Lung (tissue), 12 donors: ENCODE data around the gene NKAIN4. TPM values are rescaled to one million over a fixed set of nuclear protein-coding genes. Genes with fewer than 3 reads are reported as not detected.

Source experiments
- ATAC-seq: fragments of 200-7000 bp; cut with Tn5 transposase; one replicate; pipeline ENCODE4 v1.9.1; 2020; ENCODE audit warnings: moderate number of reproducible peaks; ENCODE audit not compliant: insufficient read depth, low FRiP score
- DNase-seq, 3 donors: peaks; one replicate each; pipeline ENCODE4 v3.0.0-alpha.2; 2013 to 2017
- H3K27ac ChIP-seq, 2 donors: one replicate each; pipeline ENCODE4 v1.5.1; 2013; ENCODE audit warnings: mild to moderate bottlenecking in 2 of 2, moderate library complexity in 2 of 2, control low read depth in 1 of 2, inconsistent platforms in 1 of 2, low read depth in 1 of 2, low read length in 1 of 2
- H3K27me3 ChIP-seq, 3 donors: one replicate each; pipeline ENCODE4 v1.5.1; 2013; ENCODE audit warnings: low read length in 2 of 3; ENCODE audit not compliant: control insufficient read depth in 3 of 3, insufficient read depth in 3 of 3
- H3K36me3 ChIP-seq, 4 donors: one replicate each; pipeline ENCODE4 v1.5.1; 2013; ENCODE audit warnings: low read length in 4 of 4, mild to moderate bottlenecking in 1 of 4, moderate library complexity in 1 of 4; ENCODE audit not compliant: control insufficient read depth in 4 of 4, insufficient read depth in 4 of 4
- H3K4me1 ChIP-seq, 5 donors: one replicate each; pipeline ENCODE4 v1.5.1; 2013; ENCODE audit warnings: low read length in 5 of 5, mild to moderate bottlenecking in 2 of 5, moderate library complexity in 1 of 5; ENCODE audit not compliant: control insufficient read depth in 5 of 5, insufficient read depth in 5 of 5
- H3K4me3 ChIP-seq: one replicate; pipeline ENCODE4 v1.5.1; 2013; ENCODE audit warnings: mild to moderate bottlenecking, control low read depth, moderate library complexity
- H3K9ac ChIP-seq, 2 donors: one replicate each; pipeline ENCODE4 v1.5.1; 2013; ENCODE audit warnings: low read length in 2 of 2, control low read depth in 1 of 2; ENCODE audit not compliant: insufficient read depth in 1 of 2
- H3K9me3 ChIP-seq, 4 donors: one replicate each; pipeline ENCODE4 v1.5.1; 2013; ENCODE audit warnings: low read length in 3 of 4, mild to moderate bottlenecking in 1 of 4, moderate library complexity in 1 of 4; ENCODE audit not compliant: control insufficient read depth in 4 of 4, insufficient read depth in 3 of 4
- CTCF ChIP-seq: IDR thresholded peaks from 2 replicates; pipeline ENCODE4 v1.5.1; 2012; ENCODE audit warnings: mild to moderate bottlenecking; ENCODE audit errors: control extremely low read depth, extremely low read depth
- WGBS, 2 donors: extraction: QIAGEN DNeasy Blood & Tissue Kit; methylation state at CpG; one replicate each; pipeline ENCODE4 v1.1.7; 2013; 5-methylcytosine and 5-hydroxymethylcytosine counted together
- polyA plus RNA-seq, 2 donors: library from polyadenylated mRNA; stranded (reverse); fragments of 200-250 nt; gene quantifications; one replicate each; pipeline ENCODE4 v1.2.1, GENCODE V29; 2013
- total RNA-seq, 2 donors: library from RNA; depleted of rRNA in 1 of 2; stranded (reverse); fragments of >200 nt in 1 of 2; gene quantifications; one replicate each; pipeline ENCODE4 v1.2.1, GENCODE V29; 2014 to 2021
- donor health status: control.
- donor health status: control.
- donor health status: Bipolar disorder and iron deficiency.
- donor health status: healthy.
- donor health status: DM: yes; HTN: yes; CAD: no.

The NKAIN4 gene
- total and polyA plus RNA-seq, 4 donors, result 0.10 to 1.7 TPM; not detected in 2

GRCh38 chr20:63218701-63219446, 35.4 kb downstream of the NKAIN4 start:
- TF ChIP-seq CTCF, result no peak
- no peak overlapping the region for H3K4me3 ChIP-seq
- 79 to 88% methylated on average over 13 of the region's 13 CpGs for WGBS, 2 donors
- H3K4me1 ChIP-seq, result peaks cover 4 to 18% (median 5%) of the 10 kb centered on the region in 5 donors
- H3K36me3 ChIP-seq, result peaks cover 0 to 7% (median 3%) of the 10 kb centered on the region in 4 donors
- no peak for DNase-seq
- ATAC-seq, result no peak
- peaks cover 0 to 3% (median 0%) of the 10 kb centered on the region in 4 donors for H3K9me3 ChIP-seq
- H3K27ac ChIP-seq, result no peak overlapping the region
- no peak overlapping the region for H3K9ac ChIP-seq
- H3K27me3 ChIP-seq, result peaks cover 0 to 5% (median 0%) of the 10 kb centered on the region in 3 donors

- H3K27me3 ChIP-seq, result peaks cover 0 to 5% (median 0%) of the 10 kb centered on the region in 3 donors
- H3K27ac ChIP-seq, result no peak overlapping the region
- peak overlapping the region in 1 of 2 donors; percentile 6 for H3K9ac ChIP-seq
- H3K4me1 ChIP-seq, result peaks cover 5 to 18% (median 6%) of the 10 kb centered on the region in 5 donors
- peaks cover 0 to 3% (median 0%) of the 10 kb centered on the region in 4 donors for H3K9me3 ChIP-seq
- no peak for TF ChIP-seq CTCF
- WGBS, 2 donors, result 78 to 92% methylated on average over 7 of the region's 7 CpGs
- H3K4me3 ChIP-seq, result no peak overlapping the region
- ATAC-seq, result no peak
- DNase-seq, result peak in 2 of 3 donors; percentile 57 to 58
- peaks cover under 1 to 16% (median 7%) of the 10 kb centered on the region in 4 donors for H3K36me3 ChIP-seq
Observed at GRCh38 chr20:63217706-63218105, 36.6 kb downstream of the NKAIN4 start.

GRCh38 chr20:63216849-63217471, 37.3 kb downstream of the NKAIN4 start:
- H3K4me1 ChIP-seq, result peaks cover 5 to 18% (median 7%) of the 10 kb centered on the region in 5 donors
- ATAC-seq, result no peak
- H3K27me3 ChIP-seq, result peaks cover 0 to 5% (median 0%) of the 10 kb centered on the region in 3 donors
- no peak overlapping the region for H3K27ac ChIP-seq
- WGBS, 2 donors, result 83 to 86% methylated on average over 13 of the region's 13 CpGs
- no peak overlapping the region for H3K4me3 ChIP-seq
- no peak overlapping the region for H3K9ac ChIP-seq
- peaks cover 7 to 23% (median 14%) of the 10 kb centered on the region in 4 donors for H3K36me3 ChIP-seq
- peaks cover 0 to 3% (median 0%) of the 10 kb centered on the region in 4 donors for H3K9me3 ChIP-seq
- DNase-seq, result no peak
- TF ChIP-seq CTCF, result no peak
